T47D (cell line): ENCODE results near the gene PAK2.
A peak's percentile ranks its signal among the peaks of the same experiment; 100 is the strongest.
"Not testable (repeated sequence)": the region's sequence is repeated elsewhere in the genome, so short reads cannot be mapped to it uniquely, and the experiment has no call there.

Experiments used
- DNase-seq, 2 experiments: peaks; one replicate each; pipeline versions ENCODE4 v3.0.0 to v3.0.0-alpha.2; 2011 to 2012; ENCODE audit warnings: low read depth in 1 of 2, low spot score in 1 of 2
- JUND ChIP-seq: IDR thresholded peaks from 2 replicates; pipeline ENCODE4 v1.6.1; 2012; ENCODE audit warnings: low read depth
- in situ Hi-C: cut with HindIII; loops from 2 replicates; pipeline ENCODE4 v1.10.0; 2016; ENCODE audit warnings: low sequenced_read_pairs, low pct_unique_long_range_greater_than_20kb

Gene PAK2

DNA sequence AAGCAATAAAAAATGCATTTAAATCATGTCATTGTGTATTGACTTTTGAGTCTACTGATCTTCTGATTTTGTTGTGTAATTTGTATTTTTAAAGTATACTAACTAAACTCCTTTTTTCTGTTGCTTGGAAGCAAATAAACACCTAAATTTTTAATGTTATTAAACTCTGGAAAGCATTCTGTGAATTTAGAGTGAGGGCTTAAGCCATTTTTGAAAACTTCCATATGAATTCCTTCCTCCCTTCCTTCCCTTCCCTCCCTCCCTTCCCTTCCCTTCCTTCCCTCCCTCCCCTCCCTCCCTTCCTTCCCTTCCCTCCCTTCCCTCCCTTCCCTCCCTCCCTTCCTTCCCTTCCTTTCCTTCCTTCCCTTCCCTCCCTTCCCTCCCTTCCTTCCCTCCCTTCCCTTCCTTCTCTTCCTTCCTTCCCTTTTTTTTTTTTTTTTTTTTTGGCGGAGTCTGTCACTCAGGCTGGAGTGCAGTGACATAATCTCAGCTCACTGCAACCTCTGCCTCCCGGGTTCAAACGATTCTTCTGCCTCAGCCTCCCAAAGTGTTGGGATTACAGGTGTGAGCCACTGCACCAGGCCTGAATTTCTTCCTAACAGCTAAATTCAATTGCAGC lies 71.4 kb downstream of the PAK2 start:
- in situ Hi-C loops: no loop called here
- DNase-seq: no peak
- no peak for TF ChIP-seq JUND

- DNase-seq: no peak
- in situ Hi-C loops: no loop called here
- no peak for TF ChIP-seq JUND
Measured at GRCh38 chr3:196812853-196813252, 73.2 kb downstream of the PAK2 start.

DNA sequence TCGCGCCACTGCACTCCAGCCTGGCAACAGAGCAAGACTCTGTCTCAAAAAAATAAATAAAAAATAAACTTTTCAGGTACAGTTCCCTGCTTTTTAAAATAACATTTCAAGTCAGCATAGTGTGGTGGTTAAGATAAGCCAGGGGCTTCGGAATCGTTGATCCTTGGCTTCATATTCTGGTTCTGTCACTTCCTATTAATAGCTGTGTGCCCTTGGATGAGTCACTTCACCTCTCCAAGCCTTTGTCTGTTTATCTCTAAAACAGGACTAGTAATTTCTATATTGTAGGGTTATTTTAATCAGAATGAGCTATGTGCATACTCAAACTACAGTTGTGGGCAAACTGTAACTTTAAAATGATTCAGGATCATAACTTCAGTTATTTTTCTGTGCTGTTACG lies 74.2 kb downstream of the PAK2 start:
- no peak for TF ChIP-seq JUND
- DNase-seq: no peak
- in situ Hi-C loops: no loop called here

- in situ Hi-C loops: no loop called here
- no peak; the same call in 1 of the 2 replicates for TF ChIP-seq JUND
- no peak for DNase-seq
Measured at GRCh38 chr3:196821806-196822355, 82.2 kb downstream of the PAK2 start.

GRCh38 chr3:196829651-196830050 lies 90.0 kb downstream of the PAK2 start:
- in situ Hi-C loops, DNase-seq: not testable (repeated sequence)

GRCh38 chr3:196835086-196835485 lies 95.4 kb downstream of the PAK2 start:
- no peak for TF ChIP-seq JUND
- in situ Hi-C loops: no loop called here
- DNase-seq: no peak

GRCh38 chr3:196836626-196837025 lies 97.0 kb downstream of the PAK2 start:
- in situ Hi-C loops, DNase-seq: not testable (repeated sequence)

GRCh38 chr3:196837819-196838420 lies 98.3 kb downstream of the PAK2 start:
- peak in 1 of 2 experiments; percentile 86 for DNase-seq
- in situ Hi-C loops: no loop called here
- TF ChIP-seq JUND: no peak

DNA sequence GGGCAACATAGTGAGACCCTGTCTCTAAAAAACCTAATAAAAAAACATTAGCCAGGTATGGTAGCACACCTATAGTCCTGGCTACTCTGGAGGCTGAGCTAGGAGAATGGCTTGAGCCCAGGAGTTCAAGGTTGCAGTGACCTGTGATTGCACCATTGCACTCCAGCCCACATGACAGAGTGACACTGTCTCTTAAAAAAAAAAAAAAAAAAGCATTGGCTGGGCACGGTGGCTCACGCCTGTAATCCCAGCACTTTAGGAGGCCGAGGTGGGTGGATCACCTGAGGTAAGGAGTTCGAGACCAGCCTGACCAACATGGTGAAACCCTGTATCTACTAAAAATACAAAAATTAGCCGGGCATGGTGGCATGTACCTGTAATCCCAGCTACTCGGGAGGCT lies 99.7 kb downstream of the PAK2 start:
- DNase-seq, in situ Hi-C loops: not testable (repeated sequence)

DNA sequence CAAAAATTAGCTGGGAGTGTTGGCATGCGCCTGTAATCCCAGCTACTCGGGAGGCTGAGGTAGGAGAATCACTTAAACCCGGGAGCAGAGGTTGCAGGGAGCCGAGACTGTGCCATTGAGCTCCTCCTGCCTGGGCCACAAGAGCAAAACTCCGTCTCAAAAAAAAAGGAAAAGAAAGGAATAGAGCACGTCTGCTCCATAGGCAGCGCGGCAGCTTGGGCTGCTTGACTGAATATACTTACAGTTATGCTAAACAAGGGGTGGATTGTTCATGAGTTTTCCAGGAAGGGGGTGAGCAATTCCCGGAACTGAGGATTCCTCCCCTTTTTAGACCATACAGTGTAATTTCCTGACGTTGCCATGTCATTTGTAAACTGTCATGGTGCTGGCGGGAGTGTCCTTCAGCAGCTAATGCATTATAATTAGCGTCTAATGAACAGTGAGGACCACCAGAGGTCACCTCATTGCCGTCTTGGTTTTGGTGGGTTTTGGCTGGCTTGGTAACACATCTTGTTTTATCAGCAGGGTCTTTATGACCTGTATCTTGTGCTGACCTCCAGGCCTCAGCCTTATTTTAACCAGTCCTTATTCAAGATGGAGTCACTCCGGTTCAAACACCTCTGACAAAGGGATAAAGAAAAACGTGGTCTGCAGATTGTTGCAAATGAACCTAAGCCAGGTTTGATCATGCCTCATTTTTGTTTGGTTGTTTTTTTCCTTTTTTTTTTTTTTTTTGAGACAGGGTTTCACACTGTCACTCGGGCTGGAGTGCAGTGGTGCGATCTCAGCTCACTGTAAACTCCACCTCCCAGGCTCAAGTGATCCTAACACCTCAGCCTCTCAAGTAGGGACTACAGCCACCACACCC lies 103.1 kb downstream of the PAK2 start:
- in situ Hi-C loops: no loop called here
- TF ChIP-seq JUND: no peak
- DNase-seq: no peak

DNA sequence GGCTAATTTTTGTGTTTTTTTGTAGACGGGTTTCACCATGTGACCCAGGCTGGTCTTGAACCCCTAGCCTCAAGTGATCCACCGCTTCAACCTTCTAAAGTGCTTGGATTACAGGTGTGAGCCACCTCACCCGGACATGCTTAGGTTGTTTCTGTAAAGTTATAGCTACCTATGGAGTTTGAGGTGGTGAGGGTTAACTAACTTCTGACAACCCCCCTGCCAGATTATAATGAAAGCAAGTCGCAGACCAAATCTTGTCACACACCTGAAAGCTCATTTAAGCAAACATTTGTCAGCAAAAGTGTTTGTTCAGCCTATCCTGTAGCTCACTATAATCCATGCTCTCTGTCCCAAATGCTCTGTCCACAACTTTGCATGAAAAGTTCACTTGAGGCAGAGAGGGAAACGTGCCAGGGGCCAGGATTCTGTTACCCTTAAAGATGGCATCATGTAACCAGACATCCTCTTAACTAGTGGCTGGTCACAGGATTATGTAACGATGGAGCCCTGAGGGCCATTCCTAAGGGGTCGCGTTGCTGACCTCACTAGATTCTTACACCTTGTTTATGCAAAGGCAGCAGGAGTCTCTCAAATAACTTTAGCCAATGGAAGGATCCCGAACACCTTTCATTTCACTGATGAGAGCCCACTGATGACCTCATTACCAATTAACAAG lies 103.9 kb downstream of the PAK2 start:
- TF ChIP-seq JUND: 0 out of 2 replicates have a peak, but pooled peaks have one; percentile 22
- peak in 1 of 2 experiments; percentile 89 for DNase-seq
- in situ Hi-C loops: no loop called here

DNA sequence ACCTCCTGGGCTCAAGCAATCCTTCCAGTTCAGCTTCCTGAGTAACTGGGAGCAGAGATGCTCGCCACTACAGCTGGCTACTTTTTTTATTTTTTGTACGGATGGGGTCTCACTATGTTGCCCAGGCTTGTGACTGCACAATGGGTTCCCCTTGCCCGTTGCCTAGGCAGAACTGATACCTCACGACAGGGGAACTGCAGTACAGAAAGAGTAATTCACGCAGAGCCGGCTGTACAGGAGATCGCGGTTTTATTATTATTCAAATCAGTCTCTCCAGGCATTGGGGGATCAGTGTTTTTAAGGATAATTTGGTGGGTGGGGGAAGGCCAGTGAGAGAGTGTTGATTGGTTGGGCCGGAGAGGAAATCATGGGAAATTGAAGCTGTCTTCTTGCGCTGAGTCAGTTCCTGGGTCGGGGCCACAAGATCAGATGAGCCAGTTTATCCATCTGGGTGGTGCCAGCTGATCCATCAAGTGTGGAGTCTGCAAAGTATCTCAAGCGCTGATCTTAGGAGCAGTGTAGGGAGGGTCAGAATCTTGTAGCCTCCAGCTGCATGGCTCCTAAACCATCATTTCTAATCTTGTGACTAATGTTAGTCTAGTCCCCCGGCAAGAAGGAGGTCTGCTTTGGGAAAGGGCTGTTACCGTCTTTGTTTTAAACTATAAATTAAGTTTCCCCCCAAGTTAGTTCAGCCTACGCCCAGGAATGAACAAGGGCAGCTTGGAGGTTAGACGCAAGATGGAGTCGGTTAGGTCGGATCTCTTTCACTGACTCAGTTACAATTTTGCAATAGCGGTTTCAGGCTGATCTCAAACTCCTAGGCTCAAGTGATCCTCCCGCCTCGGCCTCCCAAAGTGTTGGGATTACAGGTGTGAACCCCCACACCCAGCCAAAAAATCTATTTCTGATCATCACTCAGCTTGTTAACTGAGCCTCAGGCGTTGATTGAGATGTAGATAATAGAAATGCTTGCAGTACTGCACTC lies 104.9 kb downstream of the PAK2 start:
- in situ Hi-C loops: not testable (repeated sequence)

DNA sequence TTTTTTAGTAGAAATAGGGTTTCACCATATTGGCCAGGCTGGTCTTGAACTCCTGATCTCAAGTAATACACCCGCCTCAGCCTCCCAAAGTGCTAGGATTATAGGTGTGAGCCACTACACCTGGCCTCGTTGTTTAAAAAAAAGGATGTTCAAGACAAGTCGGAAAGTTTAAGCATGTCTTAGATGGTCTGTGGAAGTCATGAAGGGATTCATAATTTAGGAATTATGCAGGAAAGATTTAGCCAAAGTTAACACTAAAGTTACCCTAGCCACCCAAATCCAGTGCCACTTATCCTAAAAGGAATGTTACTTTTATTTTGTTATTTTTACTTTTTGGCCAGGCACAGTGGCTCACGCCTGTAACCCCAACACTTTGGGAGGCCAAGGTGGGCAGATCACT lies 108.7 kb downstream of the PAK2 start:
- in situ Hi-C loops, DNase-seq: not testable (repeated sequence)

More for the DNA sequence above, 104.9 kb downstream of the PAK2 start:
- not testable (repeated sequence) for DNase-seq
